ENCODE data around the gene RAB43.
"Not testable (repeated sequence)": the region's sequence is repeated elsewhere in the genome, so short reads cannot be mapped to it uniquely, and the experiment has no call there.

Gene RAB43

DNA sequence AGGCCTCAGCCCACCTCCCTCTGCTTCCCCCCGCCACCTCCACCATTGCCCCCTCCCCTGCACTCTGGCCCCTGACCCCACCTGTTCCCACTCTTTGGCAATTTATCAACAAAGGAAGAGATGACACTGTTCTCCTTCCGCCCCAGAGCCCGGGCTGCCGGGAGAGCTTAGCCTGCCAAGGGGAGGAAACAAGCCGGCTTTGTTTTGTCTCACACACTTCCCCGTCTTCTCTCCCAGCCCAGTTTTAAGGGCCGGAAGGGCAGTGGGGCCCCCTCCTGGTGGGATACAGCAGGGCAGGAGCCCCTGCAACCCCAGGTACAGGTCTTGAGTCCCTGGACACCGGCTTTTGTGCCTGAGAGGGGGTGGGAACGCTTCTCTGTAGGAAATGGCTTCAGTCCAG is 33.7 kb downstream of the RAB43 start:
- DNase-seq: not testable (repeated sequence)

DNA sequence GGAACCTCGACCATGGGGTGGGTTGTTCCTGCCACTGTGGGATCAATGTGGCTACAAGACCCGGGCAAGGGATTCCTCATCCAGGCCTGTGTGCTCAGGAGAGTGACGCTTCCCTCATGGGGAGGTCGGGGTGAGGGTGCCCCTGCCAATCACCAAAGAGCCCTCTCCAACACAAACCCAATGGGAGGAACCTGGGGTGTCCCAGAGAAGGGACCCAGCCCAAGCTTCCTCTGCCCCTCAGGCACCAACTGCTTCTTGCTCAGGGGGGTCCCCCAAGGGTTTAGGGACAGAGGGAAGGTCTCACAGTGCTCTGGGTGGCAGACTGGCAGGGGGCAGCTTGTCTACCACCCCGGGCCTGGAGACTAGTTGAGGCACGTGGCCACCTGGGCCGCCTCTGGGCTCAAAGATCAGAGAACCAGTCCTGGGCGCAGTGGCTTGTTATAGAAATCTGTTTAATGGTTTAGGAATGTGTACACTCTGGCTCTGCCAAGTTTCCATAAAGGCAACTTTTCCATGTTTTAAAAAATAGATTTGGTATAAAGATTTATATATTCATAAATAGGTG is 34.4 kb downstream of the RAB43 start:
- DNase-seq: peak; percentile 6

DNA sequence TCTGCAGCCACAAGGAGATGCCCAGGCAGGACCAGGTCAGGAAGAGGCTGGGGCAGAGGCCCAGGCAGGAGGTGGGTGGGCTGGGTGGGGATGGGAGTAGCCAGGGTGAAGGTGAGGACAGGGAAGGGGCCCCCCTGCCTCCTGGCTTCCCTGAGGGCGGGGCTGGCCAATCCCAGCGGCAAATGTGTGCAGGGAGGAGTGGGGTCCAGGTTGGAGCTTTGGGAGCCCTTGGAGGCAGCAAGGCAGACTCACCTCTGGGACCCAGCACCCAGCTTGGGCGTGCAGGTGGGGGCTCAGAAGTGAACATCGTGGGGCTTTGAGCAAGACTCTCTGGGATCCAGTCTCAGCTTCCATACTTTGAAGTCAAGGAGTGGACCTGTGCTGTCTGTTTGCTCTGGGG is 35.8 kb downstream of the RAB43 start:
- DNase-seq: no peak

DNA sequence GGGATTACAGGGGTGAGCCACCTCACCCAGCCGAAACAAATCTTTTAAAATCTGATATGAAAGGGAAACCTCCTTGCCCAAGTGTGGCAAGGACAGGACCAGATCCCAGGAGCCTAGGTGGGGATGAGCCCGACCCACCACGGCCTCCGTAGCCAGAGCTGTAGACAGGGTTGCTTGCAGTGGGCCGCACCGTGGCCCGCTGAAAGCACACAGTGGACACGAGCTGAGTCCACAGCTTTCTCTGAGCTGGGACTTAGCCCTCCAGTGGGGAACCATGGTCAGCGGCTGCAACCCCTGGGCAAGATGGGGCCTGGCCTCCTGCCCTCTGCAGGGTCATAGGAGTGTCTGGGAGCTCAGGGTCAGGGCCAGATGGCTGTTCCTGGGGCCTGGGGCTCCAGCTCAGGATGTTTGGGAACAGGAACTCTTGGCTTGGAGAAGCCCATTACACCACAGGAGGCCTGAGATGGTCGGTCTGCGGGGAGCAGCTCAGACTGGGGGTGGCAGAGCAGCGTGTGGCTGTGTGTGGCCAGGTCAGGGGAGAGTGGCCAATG is 36.4 kb downstream of the RAB43 start:
- DNase-seq: no peak

DNA sequence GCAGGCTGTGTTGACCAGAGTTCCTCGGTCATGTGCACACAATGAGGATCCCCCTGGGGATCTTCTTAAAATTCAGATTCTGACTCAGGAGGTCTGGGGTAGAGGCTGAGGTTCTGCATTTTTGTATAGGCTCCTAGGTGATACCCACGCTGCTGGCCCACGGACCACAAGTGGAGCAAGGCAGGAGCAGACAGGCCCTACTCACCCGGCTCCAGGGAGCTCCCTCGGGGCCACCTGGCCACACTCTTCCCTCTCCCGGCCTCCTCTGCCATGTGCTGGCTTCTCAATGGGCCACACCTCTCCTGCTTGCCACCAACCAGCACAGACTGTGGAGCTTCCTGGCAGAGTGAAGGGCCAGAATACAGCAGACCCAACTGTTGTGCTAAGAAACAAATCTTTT is 37.1 kb downstream of the RAB43 start:
- DNase-seq: no peak

DNA sequence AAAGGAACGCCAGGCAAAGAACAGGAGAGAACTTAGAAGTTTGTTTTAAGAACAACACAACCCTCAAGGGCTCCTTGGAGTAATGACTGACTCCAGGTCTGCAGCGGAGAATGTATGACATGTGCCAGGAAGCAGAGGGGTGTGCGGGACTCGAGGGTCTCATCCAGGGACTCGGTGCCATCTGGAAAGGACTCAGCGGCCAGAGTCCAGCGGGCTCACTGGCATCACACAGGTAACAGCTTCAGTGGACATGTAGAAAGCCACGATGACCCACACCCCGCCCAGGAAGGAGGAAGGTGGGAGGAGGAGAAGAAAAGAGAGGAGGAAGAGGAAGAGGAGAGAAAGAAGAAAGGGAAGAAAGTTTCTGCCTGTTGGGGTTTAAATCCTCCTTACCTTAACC is 39.6 kb downstream of the RAB43 start:
- DNase-seq: no peak

DNA sequence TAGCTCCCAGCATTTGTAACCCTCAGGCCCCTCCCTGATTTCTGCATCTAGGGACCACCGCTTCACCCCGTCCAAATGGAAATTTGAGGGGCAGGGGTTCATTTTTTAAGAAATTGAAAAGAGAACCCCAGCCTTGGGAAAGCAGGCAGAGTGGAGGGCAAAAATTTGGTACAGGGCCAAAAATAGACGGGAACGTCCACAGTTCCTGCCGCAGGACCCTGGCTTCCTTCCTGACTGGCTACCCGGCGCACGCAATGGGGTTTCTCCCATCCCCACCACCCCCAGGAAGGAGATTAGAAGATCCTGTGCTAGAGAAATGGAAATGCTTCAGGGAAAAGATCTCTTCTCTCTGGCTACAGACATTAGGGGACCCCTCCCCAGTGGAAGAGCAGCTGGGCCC is 40.1 kb downstream of the RAB43 start:
- no peak for DNase-seq

DNA sequence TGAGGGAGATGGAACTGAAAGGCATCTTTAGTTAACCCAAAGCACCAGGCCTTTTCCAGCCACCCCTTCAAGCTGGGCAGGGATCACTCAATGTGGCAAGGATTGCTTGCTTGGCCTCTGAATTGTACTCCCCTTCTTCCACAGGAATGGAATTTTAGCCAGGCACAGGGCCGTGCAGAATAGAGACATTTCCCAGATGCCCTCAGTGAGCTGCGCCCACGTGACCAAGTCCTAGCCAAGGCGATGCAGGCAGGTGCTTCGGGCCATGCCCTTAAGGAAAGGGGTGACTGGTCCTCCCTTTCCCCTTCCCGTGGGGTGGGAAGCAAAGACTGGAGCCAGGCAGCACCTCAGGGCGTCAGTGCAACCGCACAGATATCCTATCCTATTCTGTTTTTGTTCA is 43.1 kb downstream of the RAB43 start:
- DNase-seq: no peak

DNA sequence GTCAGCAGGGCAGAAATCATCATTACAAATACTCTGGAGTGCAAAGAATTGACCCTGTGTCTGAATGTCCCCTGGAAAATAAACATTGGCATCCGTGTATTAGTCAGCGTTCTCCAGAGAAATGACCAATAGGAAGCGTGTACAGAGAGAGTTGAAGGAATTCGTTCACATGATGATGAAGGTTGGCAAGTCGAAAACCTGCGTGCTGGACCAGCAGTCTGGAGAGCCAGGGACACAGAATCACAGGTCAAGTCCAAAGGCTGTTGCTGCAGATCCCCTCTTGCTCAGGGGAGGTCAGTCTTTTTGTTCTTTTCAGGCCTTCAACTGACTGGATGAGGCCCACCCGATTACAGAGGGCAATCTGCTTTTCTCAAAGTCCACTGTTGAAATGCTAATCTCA is 44.4 kb downstream of the RAB43 start:
- DNase-seq: no peak

DNA sequence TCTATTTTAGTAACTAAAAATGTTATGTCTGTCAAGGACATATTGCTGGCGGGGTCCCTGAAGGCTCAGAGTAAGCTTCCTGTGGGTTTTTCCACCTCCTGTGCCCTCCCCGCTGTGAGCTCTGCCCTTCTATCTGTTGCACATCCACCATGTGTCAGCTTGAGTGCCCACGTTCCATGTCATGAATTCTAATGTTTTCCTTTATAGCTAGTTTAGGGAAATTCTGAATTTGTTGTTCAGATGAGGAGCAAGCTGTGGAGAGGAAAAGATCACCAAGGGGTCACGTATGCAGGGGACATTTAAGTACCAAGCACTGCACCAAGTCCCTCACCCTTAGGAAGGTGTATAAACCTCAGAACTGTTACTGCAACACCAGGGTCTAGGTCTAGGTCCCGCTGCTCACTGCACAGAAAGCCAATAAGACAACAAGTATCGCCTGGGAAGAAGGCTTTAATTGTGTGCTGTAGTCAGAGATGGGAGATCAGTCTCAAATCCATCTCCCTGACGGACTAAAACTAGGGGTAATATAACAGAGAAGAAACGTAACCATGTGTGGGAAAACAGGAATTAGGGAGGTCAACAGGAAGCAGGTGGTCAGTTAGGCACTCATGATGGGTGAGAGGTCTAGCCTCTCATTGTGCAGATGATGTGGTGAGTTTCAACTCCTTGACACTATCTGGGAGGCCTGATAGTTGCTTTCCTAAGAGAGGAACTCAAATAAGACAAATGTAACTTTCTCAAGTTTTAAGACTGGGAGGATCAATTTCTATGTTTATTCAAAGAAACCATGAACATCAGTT is 51.3 kb downstream of the RAB43 start:
- no peak for DNase-seq

DNA sequence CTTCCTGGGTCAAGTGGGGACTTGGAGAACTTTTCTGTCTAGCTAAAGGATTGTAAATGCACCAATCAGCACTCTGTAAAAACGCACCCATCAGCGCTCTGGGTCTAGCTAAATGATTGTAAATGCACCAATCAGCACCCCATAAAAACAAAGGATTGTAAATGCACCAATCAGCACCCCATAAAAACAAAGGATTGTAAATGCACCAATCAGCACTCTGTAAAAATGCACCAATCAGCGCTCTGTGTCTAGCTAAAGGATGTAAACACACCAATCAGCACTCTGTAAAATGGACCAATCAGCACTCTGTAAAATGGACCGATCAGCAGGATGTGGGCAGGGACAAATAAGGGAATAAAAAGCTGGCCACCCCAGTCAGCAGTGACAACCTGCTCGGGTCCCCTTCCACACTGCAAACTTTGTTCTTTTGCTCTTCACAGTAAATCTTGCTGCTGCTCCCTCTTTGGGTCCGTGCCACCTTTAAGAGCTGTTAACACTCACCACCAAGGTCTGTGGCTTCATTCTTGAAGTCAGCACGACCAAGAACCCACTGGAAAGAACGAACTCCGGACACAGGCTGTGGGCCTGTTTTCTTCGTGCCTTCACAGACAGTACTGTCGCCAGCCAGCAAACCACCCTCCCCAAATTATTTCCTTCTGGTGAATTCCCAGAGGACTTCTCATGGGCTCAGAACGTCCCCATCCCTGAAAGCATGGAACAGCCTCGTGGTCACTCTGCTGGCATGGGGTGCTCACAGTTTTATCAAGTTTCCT is 52.1 kb downstream of the RAB43 start:
- DNase-seq: not testable (repeated sequence)

DNA sequence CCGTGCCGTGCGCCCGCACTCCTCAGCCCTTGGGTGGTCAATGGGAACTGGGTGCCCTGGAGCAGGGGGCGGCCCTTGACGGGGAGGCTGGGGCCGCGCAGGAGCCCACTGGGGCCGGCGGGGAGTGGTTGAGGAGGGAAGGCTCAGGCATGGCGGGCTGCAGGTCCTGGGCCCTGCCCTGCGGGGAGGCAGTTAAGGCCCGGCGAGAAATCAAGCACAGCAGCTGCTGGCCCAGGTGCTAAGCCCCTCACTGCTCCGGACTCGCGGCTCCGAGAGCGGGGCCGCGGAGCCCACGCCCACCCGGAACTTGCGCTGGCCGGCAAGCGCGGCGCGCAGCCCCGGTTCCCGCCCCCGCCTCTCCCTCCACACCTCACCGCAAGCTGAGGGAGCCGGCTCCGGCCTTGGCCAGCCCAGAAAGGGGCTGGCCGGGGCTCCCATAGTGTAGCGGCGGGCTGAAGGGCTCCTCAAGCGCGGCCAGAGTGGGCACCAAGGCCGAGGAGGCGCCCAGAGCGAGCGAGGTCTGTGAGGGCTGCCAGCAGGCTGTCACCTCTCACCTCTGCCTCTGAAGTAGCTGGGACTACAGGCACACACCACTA is 53.2 kb downstream of the RAB43 start:
- DNase-seq: no peak

DNA sequence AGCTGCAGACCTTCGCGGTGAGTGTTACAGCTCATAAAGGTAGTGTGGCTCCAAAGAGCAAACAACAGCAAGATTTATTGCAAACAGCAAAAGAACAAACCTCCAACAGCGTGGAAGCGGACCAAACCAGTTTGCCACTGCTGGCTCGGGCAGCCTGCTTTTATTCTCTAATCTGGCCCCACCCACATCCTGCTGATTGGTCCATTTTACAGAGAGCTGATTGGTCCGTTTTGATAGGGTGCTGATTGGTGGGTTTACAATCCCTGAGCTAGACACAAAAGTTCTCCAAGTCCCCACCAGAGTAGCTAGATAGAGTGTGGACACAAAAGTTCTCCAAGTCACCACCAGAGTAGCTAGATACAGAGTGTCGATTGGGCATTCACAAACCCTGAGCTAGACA is 53.9 kb downstream of the RAB43 start:
- DNase-seq: not testable (repeated sequence)

DNA sequence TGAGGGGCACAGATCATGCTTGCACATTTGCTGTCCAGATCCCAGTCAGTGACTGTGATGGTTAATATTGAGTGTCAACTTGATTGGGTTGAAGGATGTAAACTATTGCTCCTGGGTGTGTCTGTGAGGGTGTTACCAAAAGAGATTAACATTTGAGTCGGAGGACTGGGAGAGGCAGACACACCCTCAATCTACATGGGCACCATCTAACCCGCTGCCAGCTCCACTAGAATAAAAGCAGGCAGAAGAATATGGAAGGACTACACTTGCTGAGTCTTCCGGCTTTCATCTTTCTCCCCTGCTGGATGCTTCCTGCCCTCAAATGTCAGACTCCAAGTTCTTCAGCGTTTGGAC is 55.9 kb downstream of the RAB43 start:
- DNase-seq: no peak

DNA sequence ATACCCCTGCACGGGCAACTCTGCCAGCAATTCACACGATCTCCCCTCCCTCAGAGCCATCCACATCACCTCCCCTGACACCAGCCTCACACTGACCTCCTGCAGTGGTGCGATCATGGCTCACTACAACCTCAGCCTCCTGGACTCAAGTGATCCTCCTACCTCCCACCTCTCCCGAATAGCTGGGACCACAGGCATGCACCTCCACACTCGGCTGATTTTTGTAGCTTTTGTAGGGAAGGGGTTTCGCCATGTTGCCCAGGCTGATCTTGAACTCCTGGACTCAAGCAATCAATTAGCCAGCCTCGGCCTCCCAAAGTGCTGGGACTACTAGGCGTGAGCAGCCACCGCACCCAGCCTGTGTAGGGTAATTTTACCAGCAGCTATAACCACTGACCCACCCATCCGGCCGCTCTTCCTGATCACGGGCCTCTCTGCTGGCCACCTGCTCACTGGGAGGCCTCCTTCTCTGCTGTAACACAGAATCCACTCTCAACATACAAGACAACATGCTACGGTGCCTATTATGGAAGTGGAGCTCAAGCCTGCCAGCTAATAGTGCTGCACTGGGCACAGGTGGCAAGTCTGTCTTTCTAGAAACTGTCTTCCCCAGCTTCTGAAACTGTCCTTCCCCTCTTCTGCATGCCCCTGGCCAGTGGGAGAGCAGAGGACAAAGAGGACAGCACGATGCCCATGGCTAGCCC is 56.4 kb downstream of the RAB43 start:
- DNase-seq: no peak

DNA sequence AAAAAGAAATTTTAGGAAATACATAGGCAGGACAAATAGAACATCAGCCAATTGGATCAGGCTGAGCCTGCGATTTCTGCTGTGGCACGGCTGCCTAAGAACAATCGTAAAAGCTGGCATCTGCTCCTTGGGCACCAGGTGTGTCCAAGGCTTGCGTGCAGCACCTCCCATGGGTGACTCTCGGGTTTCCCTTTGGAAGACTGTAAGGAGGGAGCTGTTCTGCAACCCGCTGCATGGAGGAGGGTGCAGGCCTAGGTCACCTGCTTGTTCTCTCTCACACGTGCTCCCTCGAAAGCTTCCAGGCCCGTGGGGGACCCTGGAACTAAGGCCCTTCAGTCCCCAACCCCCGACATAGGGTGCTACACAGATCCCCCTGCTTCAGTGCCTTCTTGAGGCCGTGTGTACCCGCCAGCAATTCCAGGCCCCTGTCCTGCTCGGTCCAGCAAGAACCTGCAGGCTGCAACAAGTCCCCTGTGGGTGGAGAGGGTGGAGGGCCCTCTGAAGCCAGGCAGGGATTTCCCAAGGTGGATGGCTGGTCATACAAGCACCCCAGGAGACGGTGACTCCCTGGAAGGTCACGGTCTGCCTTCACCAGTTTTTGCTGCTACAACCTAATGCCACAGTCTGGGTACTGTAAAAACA is 57.6 kb downstream of the RAB43 start:
- no peak for DNase-seq

DNA sequence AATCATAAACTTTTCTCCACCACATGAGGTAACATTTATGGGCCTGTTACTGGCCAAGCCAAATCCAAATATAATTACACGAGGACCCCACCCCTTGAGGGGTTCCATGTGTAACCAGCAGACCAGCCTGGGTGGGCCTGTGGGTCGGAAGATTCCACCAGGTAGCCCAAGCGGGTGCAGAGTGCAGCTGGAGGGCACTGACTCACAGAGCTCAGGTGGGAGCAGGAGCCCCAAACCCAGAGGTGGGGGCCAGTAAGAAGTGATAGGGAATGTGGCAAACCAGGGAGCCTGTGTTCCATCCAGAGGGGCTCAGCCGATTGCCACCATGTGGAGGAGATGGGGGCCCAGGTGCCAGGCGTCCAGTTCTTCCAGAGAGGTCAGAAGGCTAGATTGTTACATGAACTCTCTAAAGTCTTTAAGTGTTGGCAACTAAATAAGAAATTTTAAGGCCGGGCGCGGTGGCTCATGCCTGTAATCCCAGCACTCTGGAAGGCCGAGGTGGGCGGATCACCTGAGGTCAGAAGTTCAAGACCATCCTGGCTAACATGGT is 58.4 kb downstream of the RAB43 start:
- DNase-seq: no peak

DNA sequence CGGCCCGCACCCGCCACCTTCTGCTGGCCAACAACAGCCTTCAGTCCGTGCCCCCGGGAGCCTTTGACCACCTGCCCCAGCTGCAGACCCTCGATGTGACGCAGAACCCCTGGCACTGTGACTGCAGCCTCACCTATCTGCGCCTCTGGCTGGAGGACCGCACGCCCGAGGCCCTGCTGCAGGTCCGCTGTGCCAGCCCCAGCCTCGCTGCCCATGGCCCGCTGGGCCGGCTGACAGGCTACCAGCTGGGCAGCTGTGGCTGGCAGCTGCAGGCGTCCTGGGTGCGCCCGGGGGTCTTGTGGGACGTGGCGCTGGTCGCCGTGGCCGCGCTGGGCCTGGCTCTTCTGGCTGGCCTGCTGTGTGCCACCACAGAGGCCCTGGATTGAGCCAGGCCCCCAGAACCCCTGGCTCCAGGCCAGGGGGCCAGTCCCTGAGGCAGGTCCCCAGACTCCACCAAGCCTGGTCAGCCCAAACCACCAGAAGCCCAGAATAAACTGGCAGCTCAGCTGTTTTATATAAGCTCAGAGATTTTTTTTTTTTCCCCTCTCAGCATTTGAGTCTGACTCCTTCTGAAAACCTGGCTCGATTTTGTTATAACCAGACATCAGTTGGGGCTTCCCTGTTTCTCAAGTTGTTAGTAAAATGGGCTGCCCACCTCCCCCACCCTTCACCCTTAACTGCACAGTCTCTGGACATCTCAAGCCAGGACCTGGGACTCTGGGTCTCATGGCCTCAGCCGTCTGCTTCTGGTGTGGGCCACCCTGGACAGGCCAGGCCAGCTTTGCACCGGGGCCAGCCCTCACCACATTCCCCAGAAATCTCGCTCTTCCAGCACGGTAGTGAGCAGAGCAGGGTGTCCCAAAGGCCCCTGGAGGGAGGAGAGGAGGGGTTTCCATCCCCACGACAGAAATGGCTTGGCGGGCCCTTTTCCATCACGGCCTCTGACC is 59.4 kb downstream of the RAB43 start:
- no peak for DNase-seq

DNA sequence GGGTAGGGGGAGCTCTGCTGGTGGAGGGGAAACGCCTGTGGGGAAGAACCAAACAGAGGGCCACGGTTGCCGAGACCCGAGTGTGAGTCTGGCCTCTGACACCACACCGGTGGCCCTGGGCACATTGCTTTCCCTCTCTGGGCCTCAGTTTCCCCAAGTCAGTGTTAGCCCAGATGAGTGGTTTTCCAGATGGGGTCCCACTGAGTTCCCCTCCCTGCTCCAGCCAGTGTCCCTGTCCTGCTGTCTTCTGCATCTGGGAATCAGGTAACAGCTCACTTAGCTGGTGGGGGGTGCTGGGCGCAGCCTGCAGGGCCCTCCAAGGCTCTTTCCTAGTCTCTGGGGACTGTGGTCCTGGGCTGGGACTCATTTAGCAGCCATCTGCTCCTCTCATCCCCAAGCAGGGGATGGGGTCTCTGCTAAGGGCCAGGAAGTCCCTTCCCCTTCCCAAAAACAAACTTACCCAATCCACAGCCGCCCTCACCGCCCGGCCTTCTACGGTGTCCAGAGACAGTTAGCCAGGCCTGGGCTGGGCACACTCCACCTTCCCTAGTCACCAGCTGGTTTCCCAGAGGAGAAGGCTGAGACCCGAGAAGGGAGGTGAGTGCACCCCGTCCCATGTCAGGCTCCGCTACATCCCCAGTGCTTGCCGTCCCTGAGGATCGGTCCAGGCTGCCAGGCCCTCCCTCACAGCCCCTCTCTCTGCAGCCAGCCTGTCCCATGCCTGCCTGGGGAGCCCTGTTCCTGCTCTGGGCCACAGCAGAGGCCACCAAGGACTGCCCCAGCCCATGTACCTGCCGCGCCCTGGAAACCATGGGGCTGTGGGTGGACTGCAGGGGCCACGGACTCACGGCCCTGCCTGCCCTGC is 60.3 kb downstream of the RAB43 start:
- DNase-seq: no peak
